Astrocyte (in vitro differentiated cells and primary cell): Measurements from ENCODE around the gene SPIRE2.

Experiments
- CTCF ChIP-seq: IDR thresholded peaks from 2 replicates; pipeline ENCODE4 v1.5.1; 2011; ENCODE audit warnings: low read depth, mild to moderate bottlenecking, inconsistent platforms, low read length, moderate library complexity; ENCODE audit not compliant: insufficient read depth
- EZH2 ChIP-seq: IDR thresholded peaks from 2 replicates; pipeline ENCODE4 v1.6.1; 2012; ENCODE audit warnings: mild to moderate bottlenecking, low read length, inconsistent platforms; ENCODE audit not compliant: insufficient read depth

DNA sequence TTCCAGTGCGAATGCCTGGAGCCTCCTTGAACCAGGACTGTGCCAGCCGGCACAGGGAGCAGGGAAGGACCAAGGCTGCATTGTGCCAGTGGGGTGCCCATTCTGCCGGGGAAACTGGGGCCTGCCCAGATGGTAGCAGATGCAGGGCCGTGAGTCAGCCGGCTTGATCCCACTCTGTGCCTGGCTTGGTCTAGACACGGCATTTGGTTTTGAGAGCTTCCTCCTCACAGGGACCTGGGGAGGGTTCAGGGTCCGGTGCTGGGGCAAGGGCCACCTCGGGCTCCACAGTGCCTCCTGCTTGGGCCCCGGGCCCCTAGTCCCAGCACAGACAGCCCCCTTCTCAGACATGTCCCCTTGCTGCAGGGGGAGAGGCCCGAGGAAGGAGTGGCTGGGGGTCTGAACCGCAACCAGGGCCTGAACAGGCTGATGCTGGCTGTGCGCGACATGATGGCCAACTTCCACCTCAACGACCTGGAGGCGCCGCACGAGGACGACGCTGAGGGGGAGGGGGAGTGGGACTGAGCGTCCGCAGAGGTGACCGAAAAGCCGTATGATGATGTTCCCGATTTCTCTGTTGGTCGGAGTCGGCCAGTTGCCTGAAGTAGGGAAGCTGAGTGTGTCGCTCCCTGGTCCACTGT is 82.6 kb downstream of the SPIRE2 start:
- TF ChIP-seq CTCF (no peak), EZH2 (no peak)
